Measurements from ENCODE around the gene SCD5. TPM values are rescaled to one million over a fixed set of nuclear protein-coding genes. Genes with fewer than 3 reads are reported as not detected.
A peak's percentile ranks its signal among the peaks of the same experiment; 100 is the strongest.

Gene SCD5
- total and polyA plus RNA-seq, 2 donors (not counting 3 experiments of a cell fraction or from before 2014, with no cell fraction given): 38.4 to 38.5 TPM

DNA sequence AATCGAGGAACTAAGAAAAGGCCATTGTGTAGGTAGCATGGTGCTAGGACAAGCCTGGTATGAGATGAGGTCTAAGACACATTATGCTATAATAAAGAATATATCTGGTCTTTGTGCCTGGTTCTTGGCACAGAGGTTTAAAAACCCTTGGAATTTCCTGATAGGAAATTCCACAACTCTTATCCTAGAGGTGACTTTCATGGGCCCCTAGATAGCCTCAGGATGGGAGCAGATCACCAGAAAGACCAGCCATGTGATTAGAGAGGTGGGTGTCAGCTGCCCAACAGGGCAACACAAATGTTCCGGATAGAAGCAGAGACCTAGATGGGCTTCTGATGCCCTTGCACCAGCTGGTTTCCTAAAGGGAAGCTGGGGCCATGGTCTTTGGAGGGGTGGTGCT is 107.2 kb downstream of the SCD5 start:
- dilution Hi-C loops (cut with MboI; ENCODE audit: extremely low pct_ligation_motif_present, low sequenced_read_pairs): no loop called here

More for the DNA sequence above, 107.2 kb downstream of the SCD5 start:
- POLR2A ChIA-PET: no interaction called here
- DNase-seq (ENCODE audit: low read depth, low spot score): peak; percentile 46
- no peak overlapping the region for H3K4me3 ChIP-seq (replicated peaks in 1 of 3; ENCODE audit: insufficient read depth in 1 of 3, low read depth in 1 of 3, low read length in 3 of 3)
- H4K20me1 ChIP-seq (replicated peaks; ENCODE audit: control insufficient read depth, extremely low read depth, insufficient read depth, low read length): no peaks in the 10 kb centered on the region
- no peak overlapping the region for H2AFZ ChIP-seq (ENCODE audit: low read depth, low read length)
- CTCF ChIA-PET: interaction anchor here (1.0 to 3.2 kb wide), 3 partner anchors 47 to 229 kb away, joined by 3 to 15 read pairs (median 5); no protein-coding TSS in a partner anchor
- H3K4me2 ChIP-seq (ENCODE audit: insufficient read depth, low read length): peak overlapping the region; percentile 10
- intact Hi-C loops (cut with micrococcal nuclease): no loop called here
- H3K9ac ChIP-seq (replicated peaks; ENCODE audit: extremely low read depth, insufficient read depth, low read length): no peak overlapping the region
- no TSS peak for BruUV-seq (replicated peaks)
- peaks cover 9% of the 10 kb centered on the region for H3K4me1 ChIP-seq (ENCODE audit: control insufficient read depth, extremely low read depth, insufficient read depth, low read length)
- H3K79me2 ChIP-seq (ENCODE audit: control insufficient read depth, insufficient read depth, low read length): no peaks in the 10 kb centered on the region
- no peaks in the 10 kb centered on the region for H3K36me3 ChIP-seq (ENCODE audit: control insufficient read depth in 2 of 2, extremely low read depth in 1 of 2, insufficient read depth in 2 of 2, low read length in 2 of 2)
- no peak overlapping the region for H3K27ac ChIP-seq (ENCODE audit: insufficient read depth, low read depth, low read length)
- H3K27me3 ChIP-seq (ENCODE audit: control insufficient read depth in 2 of 2, insufficient read depth in 2 of 2, low read length in 2 of 2): no peaks in the 10 kb centered on the region
- H3K9me3 ChIP-seq (replicated peaks; ENCODE audit: control insufficient read depth, insufficient read depth, low read length): no peaks in the 10 kb centered on the region
- peaks cover 2% of the 10 kb centered on the region for H3K9me1 ChIP-seq (replicated peaks; ENCODE audit: control insufficient read depth, extremely low read depth, insufficient read depth, low read length)
- FAIRE-seq: peak; percentile 83
- TF ChIP-seq POLR2AphosphoS5 (IDR thresholded peaks at IDR 0.05; ENCODE audit: insufficient read depth, low read depth, low read length) (peak; percentile 56), MYC (IDR thresholded peaks at IDR 0.05; ENCODE audit: low read depth, low read length) (no peak), FOS (IDR thresholded peaks at IDR 0.05; ENCODE audit: borderline replicate concordance, insufficient read depth, low read length) (peak; percentile 43), GATA2 (IDR thresholded peaks at IDR 0.05; ENCODE audit: insufficient read depth, insufficient read length, low read depth, low read length) (peak; percentile 82), MAX (IDR thresholded peaks at IDR 0.05; ENCODE audit: insufficient read depth, insufficient read length) (no peak)
- TF ChIP-seq, protein P1, sequence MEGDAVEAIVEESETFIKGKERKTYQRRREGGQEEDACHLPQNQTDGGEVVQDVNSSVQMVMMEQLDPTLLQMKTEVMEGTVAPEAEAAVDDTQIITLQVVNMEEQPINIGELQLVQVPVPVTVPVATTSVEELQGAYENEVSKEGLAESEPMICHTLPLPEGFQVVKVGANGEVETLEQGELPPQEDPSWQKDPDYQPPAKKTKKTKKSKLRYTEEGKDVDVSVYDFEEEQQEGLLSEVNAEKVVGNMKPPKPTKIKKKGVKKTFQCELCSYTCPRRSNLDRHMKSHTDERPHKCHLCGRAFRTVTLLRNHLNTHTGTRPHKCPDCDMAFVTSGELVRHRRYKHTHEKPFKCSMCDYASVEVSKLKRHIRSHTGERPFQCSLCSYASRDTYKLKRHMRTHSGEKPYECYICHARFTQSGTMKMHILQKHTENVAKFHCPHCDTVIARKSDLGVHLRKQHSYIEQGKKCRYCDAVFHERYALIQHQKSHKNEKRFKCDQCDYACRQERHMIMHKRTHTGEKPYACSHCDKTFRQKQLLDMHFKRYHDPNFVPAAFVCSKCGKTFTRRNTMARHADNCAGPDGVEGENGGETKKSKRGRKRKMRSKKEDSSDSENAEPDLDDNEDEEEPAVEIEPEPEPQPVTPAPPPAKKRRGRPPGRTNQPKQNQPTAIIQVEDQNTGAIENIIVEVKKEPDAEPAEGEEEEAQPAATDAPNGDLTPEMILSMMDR (IDR thresholded peaks at IDR 0.05; ENCODE audit: extremely low read depth in 1 of 2, insufficient read depth in 1 of 2, low read depth in 1 of 2, low read length in 2 of 2): no peak

All from endothelial cell of umbilical vein (primary cell).